ENCODE results near the gene PAK5. TPM values are rescaled to one million over a fixed set of nuclear protein-coding genes. Genes with fewer than 3 reads are reported as not detected.

Gene PAK5
- total RNA-seq, 1 donor from 2014 or later = not detected

DNA sequence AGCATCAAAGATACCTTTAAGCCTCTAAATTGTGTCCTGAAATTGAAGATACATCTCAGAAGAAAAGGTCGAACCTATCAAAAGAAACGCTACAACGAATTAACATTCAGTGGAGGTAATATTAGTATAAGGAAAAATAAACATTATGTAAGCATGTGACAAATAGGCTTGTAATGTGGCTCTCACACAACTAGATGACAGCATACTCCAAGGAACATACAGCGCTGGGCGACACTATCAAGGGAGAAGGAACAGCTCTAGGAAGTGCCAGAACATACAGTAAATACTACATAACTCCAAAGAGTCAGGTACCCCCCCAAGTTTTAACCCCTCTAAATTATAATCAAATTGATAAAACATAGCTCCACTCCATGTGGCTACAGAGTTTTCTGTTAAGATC is 220.9 kb downstream of the PAK5 start:
- DNase-seq (ENCODE audit: low spot score) = no peak

DNA sequence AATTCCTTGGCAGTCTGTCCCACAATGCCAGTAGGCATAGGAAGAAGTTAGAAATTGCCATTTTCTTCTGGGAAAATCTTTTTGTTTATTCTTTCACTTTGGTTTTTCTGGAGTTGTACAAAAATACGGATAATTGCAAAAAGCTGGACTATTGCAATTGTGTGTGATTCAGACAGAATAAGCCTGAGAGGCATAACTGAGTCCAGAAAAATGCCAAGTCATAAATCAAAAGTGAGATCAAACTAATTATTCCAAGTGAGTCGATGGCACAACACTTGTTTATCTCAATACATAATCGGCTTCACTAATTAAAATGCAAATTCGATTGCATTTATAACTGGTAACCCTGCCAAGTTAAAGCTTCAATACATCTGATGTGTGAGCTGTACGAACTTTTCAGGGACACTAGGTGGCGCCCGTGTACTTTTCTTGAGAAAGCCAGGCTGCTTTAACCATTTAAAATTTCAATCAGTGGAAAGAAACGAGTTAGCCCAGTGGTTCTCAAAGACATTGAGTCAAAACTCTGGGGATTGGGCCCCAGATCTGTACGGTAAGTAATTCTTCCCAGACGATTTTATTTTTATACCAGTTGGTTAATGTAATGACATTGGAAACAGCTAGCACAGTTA is 221.9 kb downstream of the PAK5 start:
- no peak for DNase-seq (ENCODE audit: low spot score)

DNA sequence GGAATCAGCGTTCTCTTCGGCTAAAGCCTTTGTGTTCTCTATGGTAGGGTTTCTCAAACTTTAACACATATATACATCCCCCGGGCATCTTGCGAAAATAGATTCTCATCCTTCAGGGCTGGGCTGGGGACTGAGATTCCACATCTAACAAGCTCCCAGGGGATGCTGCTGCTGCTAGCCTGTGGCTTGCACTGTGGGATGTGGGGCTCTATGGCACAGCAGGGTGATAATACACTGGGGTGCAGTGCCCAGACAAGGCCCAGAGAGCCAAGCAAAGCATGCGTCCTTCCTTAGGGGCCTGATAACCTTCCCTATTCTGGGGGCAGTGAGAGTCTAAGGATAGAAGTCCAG is 222.4 kb downstream of the PAK5 start:
- DNase-seq (ENCODE audit: low spot score) = no peak

DNA sequence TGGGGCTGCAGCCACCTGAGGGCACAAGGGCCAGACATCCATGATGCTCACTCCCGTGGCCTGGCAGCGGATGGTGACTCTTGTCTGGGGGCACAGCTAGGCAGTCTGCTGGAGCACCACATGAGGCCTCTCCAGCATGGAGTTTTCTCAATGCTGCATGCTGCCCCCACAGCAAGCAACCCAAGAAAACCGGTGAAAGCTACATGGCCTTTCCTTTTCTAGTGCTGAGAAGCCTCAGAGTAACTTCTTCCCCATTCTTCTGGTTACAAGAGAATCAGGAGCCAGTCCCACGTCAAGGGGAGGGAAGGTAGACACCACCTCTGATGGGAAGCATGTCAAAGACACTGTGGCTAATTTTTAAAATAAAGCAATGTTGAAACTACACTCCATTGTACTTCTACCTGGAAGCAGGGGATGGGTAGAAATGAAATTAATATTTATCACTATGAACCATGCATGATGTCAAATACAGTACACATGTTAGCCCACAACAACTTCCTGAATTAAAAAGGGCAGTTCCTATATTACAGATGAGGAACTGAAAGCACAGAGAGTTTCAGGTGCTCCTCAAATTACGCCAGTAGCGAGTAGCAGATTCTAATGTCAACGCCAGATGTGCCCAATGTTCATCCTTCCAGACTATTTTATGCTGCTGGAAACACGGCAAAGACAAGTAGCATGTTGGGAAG is 223.0 kb downstream of the PAK5 start:
- DNase-seq (ENCODE audit: low spot score) = no peak

DNA sequence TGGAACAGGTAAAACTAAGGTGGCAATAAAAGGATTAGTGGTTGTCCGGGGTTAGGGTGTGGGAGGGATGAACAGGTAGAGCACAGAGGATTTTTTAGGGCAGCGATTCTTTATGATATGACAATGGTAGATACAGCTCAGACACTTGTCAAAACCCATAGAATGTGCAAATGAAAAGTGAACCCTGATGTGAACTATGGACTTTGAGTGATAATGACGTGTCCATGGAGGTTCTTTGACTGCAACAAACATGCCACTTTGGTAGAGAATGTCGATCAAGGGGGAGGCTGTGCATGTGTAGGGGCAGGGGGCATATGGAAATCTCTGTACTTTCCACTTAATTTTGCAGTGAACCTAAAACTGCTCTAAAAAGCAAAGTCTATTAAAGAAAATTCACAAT is 223.8 kb downstream of the PAK5 start:
- DNase-seq (ENCODE audit: low spot score) = no peak

DNA sequence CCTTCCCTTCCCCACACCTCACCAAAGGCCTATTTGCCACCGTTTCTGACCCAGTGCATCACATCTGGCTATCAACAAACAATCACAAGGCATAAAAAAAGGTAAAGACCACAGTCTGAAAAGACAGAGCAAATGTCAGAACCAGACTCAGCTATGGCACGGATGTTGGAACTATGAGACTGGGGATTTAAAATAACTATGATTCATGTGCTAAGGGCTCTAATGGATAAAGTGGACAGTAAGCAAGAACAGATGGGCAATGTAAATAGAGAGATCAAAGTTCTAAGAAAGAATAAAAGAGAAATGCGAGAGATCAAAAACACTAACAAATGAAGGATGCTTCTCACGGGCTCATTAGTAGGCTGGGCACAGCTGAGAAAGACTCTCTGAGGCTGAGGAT is 225.0 kb downstream of the PAK5 start:
- no peak for DNase-seq (ENCODE audit: low spot score)

DNA sequence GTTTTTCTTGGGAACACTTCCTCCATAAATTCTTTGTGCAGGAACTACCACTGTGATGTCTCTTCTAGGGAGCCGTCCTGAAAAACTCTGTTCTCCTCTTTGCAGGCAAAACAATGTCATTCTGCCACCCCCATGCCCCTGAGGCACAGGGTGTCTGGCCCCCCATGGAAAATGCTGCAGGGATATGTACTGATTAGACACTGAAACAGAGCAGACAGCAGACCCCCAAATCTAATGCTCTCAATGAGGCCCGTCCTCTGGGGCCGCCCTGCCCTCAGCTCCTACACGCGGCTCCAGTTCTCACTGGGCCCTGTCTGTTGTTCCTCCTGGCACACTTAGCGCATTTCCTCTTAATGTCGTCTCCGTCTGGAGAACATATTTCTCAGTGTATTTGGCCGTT is 227.0 kb downstream of the PAK5 start:
- DNase-seq (ENCODE audit: low spot score) = no peak

DNA sequence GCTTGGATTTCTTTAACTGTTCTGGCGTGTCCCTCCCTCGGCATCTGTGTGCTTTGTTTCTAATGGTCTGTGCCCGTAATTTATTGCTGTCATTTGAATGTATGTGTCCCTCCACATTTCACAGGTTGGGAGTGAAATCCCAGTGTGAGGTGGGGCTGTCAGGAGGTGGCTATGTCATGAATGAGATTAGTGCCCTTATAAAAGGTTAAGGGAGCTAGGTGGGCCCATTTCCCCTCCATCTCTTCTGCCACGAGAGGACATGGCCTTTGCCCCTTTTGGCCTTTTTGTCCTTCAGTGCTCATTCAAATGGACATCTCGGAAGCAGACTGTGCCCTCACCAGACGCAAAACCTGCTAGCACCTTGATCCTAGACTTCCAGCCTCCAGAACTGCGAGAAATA is 228.2 kb downstream of the PAK5 start:
- no peak for DNase-seq (ENCODE audit: low spot score)

DNA sequence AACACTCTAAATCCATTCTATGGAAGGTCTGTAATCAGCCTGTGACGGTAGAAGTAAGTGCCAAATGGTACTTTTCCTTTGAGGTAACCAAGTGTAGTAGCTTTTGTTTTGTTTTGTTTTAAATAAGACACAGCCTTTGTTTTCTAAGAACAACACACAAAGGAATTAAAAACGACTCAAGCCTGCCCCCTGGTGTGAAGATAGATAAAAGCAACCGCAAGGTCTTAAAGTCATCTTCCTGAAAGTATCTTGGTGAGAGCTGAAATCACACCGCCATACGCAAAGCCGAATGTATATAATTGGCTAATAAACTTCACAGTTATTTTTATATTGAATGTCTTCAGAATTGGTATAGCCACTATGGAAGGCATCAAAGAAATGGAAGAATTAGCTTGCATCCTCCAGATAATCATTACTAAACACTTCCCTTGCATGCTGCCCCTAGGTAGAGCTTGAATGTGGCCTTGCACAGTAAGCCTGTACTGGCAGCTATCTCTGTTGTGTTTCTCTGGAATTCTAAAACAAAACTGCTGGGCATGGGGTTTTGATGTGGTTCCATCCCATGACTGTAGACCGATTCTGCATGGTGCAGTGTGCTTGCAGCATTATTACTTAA is 228.9 kb downstream of the PAK5 start:
- no peak for DNase-seq (ENCODE audit: low spot score)

DNA sequence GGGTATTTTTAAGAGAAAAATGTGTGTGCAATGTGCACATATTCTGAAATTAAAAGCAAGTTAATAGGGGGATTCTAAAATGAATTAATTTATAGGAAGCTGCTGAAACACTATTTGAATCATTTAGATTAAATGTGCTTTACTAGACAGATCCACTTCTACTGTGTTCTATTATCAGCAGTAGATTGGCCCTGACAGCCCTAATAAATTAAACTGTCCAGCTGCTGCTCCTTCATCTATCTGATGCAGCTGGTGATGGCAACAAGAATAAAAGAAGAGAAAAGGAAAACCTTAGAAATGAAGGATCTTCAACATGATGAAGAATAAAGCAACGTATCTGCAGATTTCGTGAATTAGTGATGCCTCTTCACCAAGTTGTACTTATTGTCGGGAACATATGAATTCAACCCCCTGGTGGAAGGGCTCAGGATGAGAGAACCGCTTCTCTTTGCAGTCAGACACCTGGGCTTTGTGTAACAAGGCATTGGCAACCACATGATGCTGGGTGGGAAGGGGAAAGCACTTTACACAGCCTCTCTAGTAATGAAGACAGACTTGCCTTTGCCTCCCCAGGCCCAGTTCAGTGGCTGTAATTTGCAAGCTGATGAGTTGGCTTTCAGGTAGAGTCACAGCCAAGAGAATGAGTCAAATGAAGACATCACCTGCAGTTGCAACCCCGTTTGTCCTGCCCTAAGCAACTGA is 230.1 kb downstream of the PAK5 start:
- DNase-seq (ENCODE audit: low spot score) = no peak

DNA sequence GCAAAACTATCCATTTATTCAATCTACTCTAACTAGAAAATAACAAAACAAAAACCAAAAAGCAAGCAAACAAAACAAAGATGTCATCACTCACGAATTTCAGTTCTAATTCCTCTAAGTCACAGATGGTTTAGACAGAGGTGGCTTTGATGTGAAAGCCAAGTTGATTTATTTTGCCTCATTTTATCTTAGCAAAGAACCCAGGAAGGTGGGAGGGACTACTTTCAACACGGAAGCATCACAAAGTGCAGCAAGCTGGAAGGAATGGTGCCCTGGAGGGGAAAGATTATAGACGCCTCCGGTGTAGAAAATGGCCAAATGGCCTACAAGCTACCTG is 236.1 kb downstream of the PAK5 start:
- DNase-seq (ENCODE audit: low spot score) = no peak

DNA sequence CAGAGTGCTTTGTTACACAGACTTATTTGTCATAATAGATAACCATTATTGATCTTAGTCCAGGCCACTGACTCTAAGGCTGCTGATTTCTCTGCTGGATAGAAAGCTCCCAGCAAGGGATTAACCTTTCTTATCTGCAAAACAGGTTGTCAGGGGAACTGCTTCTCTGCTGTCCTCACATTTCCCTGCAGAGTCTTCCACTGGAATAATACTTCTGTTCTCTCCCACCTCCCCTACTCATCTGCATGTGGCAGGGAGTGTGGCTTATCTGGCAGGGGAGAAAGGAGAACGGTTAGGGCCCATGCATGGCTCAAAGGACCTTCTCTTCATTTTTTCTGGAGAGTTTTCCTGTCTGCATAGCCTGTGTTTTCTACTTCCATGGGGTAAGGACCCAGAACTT is 238.3 kb downstream of the PAK5 start:
- no peak for DNase-seq (ENCODE audit: low spot score)

DNA sequence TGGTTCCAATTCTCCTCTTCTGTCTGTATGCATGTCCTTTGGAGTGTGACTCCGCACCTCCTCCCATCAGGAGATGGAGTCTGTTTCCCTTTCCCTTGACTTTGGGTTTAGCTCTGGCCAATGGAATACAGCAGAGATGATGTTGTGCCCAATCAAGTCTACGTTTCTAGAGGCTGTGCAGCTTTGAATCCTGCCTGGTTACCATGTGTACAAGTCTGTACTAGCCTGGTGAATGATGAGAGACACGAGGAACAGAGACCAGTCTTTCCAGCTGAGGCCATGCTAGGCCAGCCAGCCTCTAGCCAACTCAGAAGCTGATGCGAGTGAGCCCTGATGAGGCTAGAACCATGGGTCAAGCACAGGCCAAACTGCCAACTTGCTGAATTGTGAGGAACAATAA is 241.3 kb downstream of the PAK5 start:
- DNase-seq (ENCODE audit: low spot score) = no peak

DNA sequence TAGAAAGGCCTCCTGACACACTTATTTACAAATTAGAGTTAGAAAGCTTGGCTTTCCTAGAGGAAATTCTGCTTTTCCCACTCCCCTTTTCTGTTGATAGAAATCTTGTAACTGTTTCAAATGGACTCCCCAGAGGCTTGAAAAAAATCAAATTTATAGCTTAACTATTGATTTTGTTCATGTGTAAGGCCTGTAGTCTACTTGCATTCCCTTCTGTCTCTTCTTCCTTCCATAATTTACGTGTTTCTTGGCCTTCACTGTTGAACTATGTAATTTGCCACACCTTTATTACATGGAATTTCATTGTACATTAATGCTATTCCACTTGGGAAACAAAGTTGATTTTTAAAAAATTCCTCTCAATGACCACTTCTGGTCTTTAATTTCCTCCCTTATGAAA is 243.1 kb downstream of the PAK5 start:
- DNase-seq (ENCODE audit: low spot score) = no peak

DNA sequence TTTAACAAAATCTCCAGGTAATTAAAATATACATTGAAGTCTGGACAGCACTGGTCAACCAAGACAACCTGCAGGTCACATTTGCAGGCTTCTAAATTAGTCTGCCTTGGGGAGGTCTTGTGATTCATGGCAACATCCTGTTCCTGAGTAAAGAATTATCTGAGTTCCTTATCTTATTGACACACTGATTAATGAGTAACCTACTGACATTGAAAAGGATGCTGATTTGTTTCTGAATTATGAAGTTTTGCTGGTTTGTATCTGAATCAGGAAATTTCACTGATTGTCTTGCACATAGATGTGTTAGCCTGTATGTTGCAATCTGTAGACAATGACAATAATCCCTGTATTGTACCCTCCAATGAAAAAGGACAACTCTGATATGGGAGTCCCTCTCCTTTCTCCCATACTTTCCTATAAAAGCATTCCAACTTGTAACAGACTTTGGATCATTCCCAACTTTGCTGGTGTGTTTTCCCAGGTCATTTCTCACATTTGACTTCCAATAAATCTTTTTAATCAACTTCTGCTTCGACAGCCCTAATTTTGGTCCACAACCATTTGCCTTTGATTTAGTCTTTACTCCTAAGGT is 244.5 kb downstream of the PAK5 start:
- no peak for DNase-seq (ENCODE audit: low spot score)

DNA sequence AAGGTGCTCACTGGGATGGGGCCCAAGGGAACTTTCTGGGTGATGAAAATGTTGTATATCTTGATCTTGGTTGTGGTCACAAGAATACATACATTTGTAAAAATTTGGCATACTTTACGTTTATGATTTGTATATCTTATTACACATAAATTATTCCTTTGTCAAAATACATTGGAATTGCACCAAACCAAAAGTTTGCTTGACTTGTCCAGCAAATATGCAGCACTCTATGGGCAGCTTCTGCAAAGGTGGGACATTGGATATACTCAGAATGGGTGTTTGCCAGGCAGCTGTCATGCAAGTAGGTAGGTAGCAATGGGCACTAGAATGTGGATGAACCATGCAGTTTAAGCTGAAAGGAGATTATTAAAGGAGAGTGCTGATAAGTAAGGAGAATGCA is 246.5 kb downstream of the PAK5 start:
- no peak for DNase-seq (ENCODE audit: low spot score)

DNA sequence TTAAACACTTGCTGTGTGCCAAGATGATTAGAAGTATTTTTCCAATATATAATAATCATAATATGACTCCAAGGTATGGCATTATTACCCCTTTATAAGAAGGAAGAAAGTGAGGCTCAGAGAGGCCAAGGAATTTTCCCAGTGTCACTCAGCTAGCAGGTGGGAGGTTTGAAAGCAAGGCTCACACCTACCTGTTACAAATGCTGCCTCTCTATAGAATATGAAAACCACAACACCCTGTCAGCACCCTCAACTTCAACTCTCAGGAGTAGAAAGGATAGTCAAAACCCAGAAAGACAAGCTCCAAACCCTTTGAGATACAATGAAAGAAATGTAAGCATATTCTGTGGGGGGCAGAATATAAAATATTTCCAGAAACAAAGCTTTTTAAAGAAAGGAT is 247.8 kb downstream of the PAK5 start:
- DNase-seq (ENCODE audit: low spot score) = no peak

DNA sequence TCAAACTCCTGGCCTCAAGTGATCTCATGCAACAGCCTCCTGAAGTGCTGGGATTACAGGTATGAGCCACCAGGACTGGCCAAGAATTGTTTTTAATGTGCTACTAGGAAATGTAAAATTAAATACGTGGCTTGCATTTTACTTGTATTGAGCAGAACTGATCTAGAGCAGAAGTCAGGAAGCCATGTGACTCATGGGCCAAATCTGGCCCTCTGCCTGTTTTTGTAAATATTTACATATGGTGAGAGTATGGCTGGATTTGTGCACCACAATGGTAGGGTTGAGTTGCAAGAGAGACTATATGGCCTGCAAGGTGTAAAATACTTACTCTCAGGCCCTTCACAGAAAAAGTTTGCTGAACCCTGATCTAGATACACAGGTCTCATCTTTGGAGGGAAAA is 248.7 kb downstream of the PAK5 start:
- DNase-seq (ENCODE audit: low spot score) = no peak

DNA sequence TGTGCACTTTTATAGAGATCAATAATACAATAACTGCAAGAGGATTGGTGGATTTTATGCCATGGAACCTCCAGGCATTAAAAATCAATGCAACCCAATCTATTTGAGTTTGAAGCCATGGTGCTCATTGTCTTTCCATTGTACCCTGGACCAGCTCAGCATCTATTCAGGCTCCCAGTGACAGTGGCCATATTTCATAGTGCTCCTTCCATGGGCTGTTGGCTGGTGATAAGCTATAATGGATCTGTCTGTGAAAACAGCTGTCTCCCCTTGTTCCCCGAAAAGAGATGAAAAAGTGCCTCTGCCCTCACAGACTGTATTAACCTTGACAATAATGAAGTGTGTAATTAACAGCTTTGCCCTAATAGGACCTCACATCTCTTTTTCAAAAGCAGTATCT is 250.2 kb downstream of the PAK5 start:
- no peak for DNase-seq (ENCODE audit: low spot score)

DNA sequence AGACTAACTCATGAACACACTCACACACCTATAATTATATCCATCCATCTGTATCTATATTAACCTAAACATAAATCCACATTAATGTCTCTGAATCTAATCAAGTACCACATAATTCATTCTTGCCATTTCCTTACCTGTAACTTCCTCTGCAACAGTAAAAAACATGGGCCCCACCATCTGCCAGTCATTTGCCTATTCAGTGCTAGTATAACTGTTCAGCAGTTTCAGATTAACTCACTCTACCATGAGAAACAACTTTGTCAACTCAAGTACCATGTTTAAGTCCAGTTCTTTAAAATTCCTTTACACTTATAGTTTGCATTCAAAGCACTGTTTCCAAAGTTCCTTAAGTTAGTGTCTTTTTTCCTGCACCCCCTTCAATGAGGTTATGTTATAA is 255.7 kb downstream of the PAK5 start:
- DNase-seq (ENCODE audit: low spot score) = no peak

DNA sequence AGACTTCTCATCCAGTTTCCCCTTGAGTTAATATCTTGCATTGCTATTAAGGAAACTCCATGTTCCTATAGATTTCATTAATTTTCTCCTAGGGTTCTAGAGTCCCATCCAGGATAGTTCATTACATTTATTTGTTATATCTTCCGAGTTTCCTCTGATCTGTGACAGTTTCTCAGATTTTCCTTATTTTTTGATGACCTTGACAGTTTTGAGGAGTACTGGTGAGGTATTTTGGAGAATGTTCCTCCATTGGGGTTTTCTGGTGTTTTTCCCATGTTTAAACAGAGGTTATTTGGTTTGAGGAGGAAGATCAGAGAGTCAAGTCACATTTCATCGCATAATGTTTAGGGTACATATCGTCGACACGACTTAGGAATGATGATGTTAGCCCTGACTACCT is 256.7 kb downstream of the PAK5 start:
- no peak for DNase-seq (ENCODE audit: low spot score)

DNA sequence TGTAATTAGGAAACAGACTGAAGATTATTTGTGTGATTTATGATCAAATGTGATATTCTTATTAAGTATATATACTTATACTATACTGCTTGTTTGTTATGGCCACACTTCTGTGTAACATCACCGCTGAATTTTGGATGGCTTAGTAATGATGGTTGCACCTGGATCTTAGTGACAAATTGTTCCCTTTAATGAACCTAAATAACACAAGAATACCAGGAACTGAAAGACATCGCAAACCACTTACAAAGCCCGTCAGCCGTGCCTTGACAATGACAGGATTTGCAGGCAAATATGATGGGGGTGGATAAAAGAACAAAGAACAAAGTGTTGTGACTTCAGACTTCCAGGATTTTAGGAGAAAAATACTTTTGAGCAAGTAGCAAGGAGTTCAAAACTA is 257.4 kb downstream of the PAK5 start:
- DNase-seq (ENCODE audit: low spot score) = no peak
